Cardiac fibroblast (primary cell): ENCODE results near the gene AP5S1.
"Not testable (repeated sequence)": the region's sequence is repeated elsewhere in the genome, so short reads cannot be mapped to it uniquely, and the experiment has no call there.

Source experiments
- DNase-seq, 2 donors: peaks; one replicate each; pipeline versions ENCODE4 v3.0.0 to v3.0.0-alpha.2; 2010; ENCODE audit warnings: low read depth in 2 of 2
- H3K4me3 ChIP-seq, 2 donors: replicated peaks in 1 of 2; 1 replicate in 1 of 2; 2 replicates in 1 of 2; pipeline ENCODE4 v1.5.1; 2011; ENCODE audit warnings: low read depth in 2 of 2, low read length in 2 of 2, mild to moderate bottlenecking in 2 of 2, moderate library complexity in 1 of 2
- TF ChIP-seq, protein P1 (sequence below): IDR thresholded peaks from one replicate; pipeline ENCODE4 v1.5.1; 2011; ENCODE audit warnings: low read depth, mild to moderate bottlenecking, low read length, inconsistent platforms

Gene AP5S1

DNA sequence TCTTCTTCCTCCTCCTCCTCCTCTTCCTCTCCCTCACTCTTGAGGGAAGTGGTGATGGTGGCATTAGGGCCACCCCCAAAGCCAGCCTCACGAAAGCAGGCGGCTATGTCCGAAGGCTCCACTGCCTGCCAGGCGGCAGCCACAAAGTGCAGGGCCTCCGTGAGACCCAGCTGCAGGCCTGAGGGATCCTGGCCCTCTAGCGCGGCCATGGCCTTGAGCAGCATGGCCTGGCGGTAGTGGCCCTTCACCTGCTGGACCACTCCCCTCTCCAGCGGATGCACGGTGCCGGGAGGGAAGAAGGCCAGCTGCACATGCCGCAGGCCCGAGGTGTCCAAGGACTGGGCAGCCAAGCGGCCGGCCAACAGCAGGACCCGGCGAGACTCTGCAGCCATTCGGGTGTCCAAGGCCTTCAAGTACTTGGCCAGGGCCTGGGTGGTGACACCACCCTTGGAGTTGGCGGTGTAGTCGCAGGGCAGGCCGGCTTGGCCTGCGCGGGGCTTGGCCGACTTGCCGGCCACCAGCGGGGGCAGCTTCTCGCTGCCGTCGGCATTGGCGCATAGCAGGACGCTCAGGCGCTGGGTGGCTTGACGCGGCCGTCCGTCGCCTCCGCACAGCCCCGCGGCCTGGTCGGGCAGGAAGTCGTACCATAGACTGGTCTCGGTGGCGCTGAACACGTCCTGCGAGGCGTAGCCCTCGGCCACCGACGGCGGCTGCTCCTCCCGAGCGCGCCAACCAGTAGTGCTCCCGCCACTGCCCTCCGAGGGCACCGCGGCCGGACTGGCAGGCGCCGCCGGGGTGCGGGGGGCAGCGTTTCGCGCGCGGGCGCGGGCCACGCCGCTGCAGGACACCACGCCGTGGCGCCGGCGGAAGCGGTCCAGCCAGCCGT, 34.9 kb upstream of the AP5S1 start:
- peak overlapping the region; percentile 69 to 74 for H3K4me3 ChIP-seq
- TF ChIP-seq, protein P1, sequence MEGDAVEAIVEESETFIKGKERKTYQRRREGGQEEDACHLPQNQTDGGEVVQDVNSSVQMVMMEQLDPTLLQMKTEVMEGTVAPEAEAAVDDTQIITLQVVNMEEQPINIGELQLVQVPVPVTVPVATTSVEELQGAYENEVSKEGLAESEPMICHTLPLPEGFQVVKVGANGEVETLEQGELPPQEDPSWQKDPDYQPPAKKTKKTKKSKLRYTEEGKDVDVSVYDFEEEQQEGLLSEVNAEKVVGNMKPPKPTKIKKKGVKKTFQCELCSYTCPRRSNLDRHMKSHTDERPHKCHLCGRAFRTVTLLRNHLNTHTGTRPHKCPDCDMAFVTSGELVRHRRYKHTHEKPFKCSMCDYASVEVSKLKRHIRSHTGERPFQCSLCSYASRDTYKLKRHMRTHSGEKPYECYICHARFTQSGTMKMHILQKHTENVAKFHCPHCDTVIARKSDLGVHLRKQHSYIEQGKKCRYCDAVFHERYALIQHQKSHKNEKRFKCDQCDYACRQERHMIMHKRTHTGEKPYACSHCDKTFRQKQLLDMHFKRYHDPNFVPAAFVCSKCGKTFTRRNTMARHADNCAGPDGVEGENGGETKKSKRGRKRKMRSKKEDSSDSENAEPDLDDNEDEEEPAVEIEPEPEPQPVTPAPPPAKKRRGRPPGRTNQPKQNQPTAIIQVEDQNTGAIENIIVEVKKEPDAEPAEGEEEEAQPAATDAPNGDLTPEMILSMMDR: no peak
- peak in 1 of 2 donors; percentile 36 for DNase-seq

DNA sequence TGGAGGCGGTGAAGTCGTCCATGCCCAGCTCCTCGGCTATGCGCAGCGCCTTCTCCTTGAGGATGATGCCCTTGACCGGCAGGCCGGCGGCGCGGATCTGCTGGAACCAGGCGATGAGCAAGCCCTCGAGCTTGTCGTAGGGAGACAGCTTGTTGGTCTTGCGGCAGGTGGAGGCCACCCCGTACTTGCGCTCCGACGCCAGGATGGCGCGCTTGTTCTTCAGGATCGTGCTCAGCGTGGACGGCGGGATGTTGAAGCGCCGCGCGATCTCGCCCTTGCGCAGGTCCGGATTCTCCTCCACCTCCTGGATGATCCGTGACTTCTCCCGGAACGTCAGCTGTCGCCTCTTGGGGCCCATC, 34.2 kb upstream of the AP5S1 start:
- peak overlapping the region; percentile 69 to 74 for H3K4me3 ChIP-seq
- TF ChIP-seq, protein P1: no peak
- DNase-seq: peak; percentile 67

DNA sequence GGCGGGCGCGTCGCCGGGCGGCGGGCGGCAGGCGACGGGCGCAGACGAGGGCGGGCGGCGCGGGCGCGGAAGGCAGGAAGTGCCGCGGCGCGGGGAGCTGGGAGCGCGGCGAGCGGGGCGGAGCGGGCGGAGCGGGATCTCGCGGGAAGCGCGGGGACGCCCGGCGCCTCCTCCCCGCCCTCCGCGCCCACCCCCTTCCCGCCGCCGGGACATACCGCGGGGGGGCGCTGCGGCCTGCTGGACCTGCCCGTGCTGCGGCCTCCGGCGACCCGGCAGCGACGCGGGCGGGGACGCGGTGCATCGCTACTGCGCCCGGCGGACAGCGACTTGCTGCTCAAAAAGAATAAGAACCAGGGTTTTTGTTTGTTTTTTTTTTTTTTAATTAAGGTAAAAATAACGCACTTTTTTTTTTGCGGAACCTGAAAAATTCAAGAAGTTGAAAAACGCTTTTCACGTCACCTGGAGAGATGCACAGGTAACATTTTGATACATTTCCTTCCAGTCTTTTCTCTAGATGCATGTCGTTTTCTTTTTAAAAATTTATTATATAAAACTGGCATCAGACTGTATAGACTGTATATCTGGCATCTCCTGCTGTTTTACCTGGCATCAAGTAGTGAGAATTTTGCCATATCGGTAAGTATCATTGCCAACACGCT, 33.6 kb upstream of the AP5S1 start, which contains the start of gene CENPB:
Gene CENPB, minus strand, starts transcription at position 76 of the 659 bp plus-strand sequence. CDS start 257 bp downstream, outside the sequence.
- DNase-seq: peak; percentile 81 to 88
- peak within 1 kb of the TSS; percentile 69 to 74 for H3K4me3 ChIP-seq
- TF ChIP-seq, protein P1: peak; percentile 33

DNA sequence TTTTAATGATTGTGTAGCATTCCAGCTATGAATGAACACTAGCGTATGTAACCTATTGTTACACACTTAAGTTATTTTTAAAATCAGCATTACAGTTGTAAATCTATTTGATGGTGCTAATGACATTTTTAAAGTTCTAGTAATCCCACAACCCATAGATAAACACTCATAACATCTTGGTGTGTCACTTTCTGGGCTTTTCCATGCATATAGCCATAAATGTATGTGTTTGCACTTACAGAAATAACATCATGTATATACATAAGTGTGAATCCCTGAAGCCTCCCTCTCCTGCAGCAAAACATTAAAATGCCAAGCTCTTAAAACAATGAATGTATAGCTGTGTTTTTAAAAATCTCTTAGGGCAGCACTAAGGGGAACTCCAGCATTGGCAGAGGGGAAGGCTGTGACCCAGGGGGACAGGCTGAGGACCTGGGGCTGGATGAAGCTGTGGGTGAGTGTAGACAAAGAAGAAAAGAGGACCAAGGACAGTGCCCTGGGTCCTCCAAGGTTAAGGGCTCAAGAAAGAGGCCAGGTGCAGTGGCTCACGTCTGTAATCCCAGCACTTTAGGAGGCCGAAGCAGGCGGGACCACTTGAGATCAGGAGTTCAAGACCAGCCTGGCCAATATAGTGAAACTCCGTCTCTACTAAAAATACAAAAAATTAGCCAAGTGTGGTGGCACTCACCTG, 32.9 kb upstream of the AP5S1 start:
- no peak for DNase-seq
- peak overlapping the region; percentile 31 to 41 for H3K4me3 ChIP-seq
- TF ChIP-seq, protein P1: no peak

DNA sequence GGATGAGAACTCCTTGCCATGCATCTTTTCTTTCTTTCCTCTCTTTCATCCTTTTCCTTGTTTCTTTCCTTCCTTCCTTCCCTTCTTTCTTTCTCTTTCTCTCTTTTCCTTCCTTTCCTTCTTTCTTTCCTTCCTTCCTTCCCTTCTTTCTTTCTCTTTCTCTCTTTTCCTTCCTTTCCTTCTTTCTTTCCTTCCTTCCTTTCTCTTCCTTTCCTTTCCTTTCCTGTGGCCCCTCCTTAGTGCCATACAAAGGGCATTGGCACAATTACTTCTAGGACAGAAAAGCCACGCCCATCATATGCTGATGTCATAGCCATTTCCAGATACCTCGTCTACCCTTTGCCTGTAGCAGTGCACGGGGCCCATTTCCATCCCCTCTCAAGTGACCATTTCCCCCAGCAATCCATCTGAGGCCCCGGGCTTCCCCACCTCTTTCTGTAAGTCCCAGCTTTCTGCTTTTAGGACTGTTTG, 31.6 kb upstream of the AP5S1 start:
- H3K4me3 ChIP-seq: no peak overlapping the region
- TF ChIP-seq, protein P1: no peak
- DNase-seq: no peak

DNA sequence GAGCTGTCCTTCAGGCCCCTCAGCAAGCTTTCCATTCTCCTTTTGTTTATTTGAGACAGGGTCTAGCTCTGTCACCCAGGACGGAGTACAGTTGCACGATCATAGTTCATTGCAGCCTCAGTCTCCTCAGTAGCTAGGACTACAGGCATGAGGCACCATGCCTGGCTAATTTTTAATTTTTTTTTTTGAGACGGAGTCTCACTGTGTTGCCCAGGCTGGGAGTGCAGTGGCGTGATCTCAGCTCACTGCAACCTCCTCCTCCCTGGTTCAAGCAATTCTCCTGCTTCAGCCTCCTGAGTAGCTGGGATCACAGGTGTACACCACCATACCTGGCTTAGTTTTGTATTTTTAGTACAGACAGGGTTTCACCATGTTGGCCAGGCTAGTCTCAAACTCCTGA, 31.1 kb upstream of the AP5S1 start:
- DNase-seq, H3K4me3 ChIP-seq: not testable (repeated sequence)

DNA sequence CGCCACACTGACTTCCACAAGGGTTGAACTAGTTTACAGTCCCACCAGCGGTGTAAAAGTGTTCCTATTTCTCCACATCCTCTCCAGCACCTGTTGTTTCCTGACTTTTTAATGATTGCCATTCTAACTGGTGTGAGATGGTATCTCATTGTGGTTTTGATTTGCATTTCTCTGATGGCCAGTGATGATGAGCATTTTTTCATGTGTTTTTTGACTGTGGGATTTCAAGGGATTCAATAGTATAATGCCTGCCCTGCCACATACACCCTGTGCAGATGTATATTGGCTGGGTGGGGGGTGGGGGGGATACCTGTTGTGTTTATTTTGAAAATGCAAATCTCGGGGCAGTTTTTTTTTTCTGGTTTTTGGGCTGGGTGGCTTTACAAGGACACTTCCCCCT, 26.2 kb upstream of the AP5S1 start:
- DNase-seq, H3K4me3 ChIP-seq: not testable (repeated sequence)
